AG10803 (cell line): ENCODE results near the gene RAD51.

Source experiments
- DNase-seq: peaks from one replicate; pipeline ENCODE4 v3.0.0; 2010; ENCODE audit warnings: low read depth
- H3K4me3 ChIP-seq: 2 replicates; pipeline ENCODE4 v1.5.1; 2011; ENCODE audit warnings: mild to moderate bottlenecking, low read length, control low read depth
- TF ChIP-seq, protein P1 (sequence below): conservative IDR thresholded peaks from 2 replicates; pipeline ENCODE4 v1.5.1; 2011; ENCODE audit warnings: mild to moderate bottlenecking, low read length, control low read depth, inconsistent platforms

RAD51 gene

DNA sequence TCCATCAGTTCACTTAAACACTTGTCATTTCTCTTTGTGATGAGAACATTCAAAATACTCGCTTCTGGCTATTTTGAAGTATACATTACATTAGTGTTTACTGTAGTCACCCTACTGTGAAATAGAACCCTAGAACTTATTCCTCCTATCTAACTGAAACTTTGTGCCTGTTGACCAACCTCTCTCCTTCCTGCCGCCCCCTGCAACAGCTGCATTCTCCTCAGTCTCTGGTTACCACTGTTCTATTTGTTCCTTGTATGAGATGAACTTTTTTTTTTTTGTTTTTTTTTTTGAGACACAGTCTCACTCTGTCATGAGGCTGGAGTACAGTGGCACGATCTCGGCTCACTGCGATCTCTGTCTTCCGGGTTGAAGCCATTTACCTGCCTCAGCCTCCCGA lies 2.9 kb downstream of the RAD51 start:
- no peak overlapping the region for H3K4me3 ChIP-seq
- DNase-seq: no peak
- TF ChIP-seq, protein P1, sequence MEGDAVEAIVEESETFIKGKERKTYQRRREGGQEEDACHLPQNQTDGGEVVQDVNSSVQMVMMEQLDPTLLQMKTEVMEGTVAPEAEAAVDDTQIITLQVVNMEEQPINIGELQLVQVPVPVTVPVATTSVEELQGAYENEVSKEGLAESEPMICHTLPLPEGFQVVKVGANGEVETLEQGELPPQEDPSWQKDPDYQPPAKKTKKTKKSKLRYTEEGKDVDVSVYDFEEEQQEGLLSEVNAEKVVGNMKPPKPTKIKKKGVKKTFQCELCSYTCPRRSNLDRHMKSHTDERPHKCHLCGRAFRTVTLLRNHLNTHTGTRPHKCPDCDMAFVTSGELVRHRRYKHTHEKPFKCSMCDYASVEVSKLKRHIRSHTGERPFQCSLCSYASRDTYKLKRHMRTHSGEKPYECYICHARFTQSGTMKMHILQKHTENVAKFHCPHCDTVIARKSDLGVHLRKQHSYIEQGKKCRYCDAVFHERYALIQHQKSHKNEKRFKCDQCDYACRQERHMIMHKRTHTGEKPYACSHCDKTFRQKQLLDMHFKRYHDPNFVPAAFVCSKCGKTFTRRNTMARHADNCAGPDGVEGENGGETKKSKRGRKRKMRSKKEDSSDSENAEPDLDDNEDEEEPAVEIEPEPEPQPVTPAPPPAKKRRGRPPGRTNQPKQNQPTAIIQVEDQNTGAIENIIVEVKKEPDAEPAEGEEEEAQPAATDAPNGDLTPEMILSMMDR: no peak

DNA sequence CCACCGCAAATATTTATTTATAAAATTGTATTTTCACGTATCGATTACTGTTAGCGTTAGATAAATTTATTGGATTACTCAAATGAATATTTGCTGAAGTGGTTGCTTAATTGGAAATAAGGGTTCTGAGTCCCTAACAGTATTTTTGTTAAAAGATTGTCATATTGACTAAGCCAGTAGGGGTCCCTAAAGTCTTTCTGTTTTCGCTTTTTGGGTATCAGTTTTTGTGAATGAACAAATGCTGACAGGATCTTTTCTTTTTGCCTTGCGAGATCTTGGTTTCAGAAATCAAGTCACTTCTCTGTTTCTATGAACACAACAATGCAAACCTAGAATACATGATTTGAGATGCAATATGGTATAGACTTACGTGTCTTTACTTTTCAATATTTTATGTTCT lies 7.1 kb downstream of the RAD51 start:
- TF ChIP-seq, protein P1: peak; percentile 29; the same call in 1 of the 2 replicates
- H3K4me3 ChIP-seq: no peak overlapping the region
- peak; percentile 15 for DNase-seq

DNA sequence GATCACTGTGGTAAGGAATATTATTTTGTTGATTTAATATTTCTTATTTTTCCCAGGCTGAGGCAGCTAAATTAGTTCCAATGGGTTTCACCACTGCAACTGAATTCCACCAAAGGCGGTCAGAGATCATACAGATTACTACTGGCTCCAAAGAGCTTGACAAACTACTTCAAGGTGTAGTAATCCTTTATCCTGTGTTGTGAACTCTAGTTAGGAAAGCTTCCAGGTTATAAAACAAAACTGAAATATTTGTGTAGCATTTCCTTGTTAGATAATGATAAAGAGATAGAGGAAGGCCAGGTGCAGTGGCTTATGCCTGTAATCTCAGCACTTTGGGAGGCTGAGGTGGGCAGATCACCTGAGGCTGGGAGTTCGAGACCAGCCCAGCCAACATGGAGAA lies 11.1 kb downstream of the RAD51 start:
- TF ChIP-seq, protein P1: no peak
- DNase-seq: no peak
- no peak overlapping the region for H3K4me3 ChIP-seq

DNA sequence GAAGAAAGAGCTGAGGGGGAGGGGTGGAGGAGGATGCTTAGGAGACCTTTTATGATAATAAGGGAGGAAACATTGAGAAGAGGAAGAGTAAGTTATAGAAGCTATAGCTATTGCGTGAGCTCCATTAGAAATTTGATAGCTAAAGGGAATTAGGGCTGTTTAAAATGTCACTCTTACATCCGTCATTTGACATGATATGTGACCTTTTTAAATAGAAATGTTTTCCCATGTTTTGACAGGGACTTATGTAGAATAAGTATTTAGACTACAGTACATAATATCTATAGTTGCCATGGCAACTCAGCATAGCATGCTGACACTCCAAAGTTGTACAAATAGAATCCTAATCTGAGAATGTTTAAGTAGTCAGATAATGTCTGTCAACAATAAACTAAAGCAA lies 19.2 kb downstream of the RAD51 start:
- DNase-seq: no peak
- no peak overlapping the region for H3K4me3 ChIP-seq
- TF ChIP-seq, protein P1: no peak

DNA sequence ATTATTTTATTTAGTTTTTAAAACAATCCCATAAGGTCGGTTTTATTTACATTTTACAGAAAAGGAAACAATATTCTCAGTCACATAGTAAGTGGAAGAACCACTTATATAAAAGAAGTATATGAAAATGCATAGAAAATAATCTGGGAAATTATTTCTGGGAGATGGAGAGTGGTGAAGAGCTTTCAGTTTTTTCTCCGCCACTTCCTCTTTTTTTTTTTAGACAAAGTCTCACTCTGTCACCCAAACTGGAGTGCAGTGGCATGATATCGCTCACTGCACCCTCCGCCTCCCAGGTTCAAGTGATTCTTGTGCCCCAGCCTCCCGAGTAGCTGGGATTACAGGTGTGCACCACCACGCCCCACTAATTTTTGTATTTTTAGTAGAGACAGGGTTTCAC lies 21.2 kb downstream of the RAD51 start:
- no peak overlapping the region for H3K4me3 ChIP-seq
- no peak for DNase-seq
- TF ChIP-seq, protein P1: no peak

DNA sequence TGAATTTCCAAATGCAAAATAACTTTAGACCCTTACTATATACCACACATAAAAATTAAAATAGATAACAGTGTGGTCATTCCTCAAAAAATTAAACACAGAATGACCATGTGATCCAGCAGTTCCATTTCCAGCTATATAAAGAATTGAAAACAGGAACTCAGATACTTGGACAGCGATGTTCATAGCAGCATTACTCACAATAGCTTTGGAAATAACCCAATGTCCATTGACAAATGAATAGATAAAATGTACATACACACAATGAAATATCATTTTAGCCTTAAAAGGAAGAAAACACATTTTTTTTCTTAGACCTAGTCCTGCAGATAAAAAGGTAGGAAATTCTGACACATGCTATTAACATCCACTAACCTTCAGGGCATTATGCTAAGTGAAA lies 26.7 kb downstream of the RAD51 start:
- H3K4me3 ChIP-seq: no peak overlapping the region
- TF ChIP-seq, protein P1: no peak
- no peak for DNase-seq

DNA sequence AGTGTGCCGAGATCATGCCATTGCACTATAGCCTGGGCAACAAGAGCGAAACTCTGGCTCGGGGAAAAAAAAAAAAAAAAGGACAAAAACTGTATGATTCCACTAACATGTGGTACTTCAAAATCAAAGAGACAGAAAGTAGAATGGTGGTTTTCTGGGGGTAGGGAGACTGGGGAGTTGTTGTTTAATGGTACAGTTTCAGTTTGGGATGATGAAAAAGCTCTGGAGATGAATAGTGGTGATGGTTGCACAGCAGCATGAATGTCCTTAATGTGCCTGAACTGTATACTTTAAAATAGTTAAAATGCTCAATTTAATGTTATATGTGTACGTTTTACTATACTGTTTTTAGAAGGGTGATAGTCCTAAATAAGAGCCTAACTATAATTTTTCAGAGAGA lies 27.4 kb downstream of the RAD51 start:
- DNase-seq: no peak
- TF ChIP-seq, protein P1: no peak
- H3K4me3 ChIP-seq: no peak overlapping the region
